ENCODE results near the gene B3GLCT. TPM values are rescaled to one million over a fixed set of nuclear protein-coding genes. Genes with fewer than 3 reads are reported as not detected.

The B3GLCT gene
- total and polyA plus RNA-seq, 7 donors: 1.1 to 5.5 (median 2.8) TPM

GRCh38 chr13:31179754-31180153 is 20.0 kb upstream of the B3GLCT start:
- ATAC-seq (no peak), DNase-seq (no peak)
- H3K4me3 ChIP-seq: no peak overlapping the region
- H3K27me3 ChIP-seq (ENCODE audit: insufficient read depth in 3 of 3, low read length in 2 of 3): no peaks in the 10 kb centered on the region
- H3K9me3 ChIP-seq: no peaks in the 10 kb centered on the region
- no peaks in the 10 kb centered on the region for H3K36me3 ChIP-seq (ENCODE audit: insufficient read depth in 1 of 2, low read depth in 1 of 2)
- H3K27ac ChIP-seq: no peak overlapping the region
- H3K4me1 ChIP-seq: peaks cover 7% of the 10 kb centered on the region
- no peak for TF ChIP-seq CTCF (IDR thresholded peaks at IDR 0.05)
- 57 to 72% (median 68%) methylated on average over 5 of the region's 5 CpGs for WGBS, 3 donors
- intact Hi-C loops (cut with DNase I): loop anchor here in 1 of 2 donors (10.0 kb wide), 1 partner anchor 245 kb away; no protein-coding TSS in a partner anchor

GRCh38 chr13:31182987-31183386 is 16.8 kb upstream of the B3GLCT start:
- DNase-seq: no peak
- 91 to 92% (median 92%) methylated on average over 11 to 26 of the region's 26 CpGs for WGBS, 3 donors
- no peaks in the 10 kb centered on the region for H3K4me1 ChIP-seq
- no peak overlapping the region for H3K27ac ChIP-seq
- H3K4me3 ChIP-seq: no peak overlapping the region
- no peak for ATAC-seq
- intact Hi-C loops (cut with DNase I): no loop called here
- H3K9me3 ChIP-seq: no peaks in the 10 kb centered on the region
- no peaks in the 10 kb centered on the region for H3K27me3 ChIP-seq (ENCODE audit: insufficient read depth in 3 of 3, low read length in 2 of 3)
- H3K36me3 ChIP-seq (ENCODE audit: insufficient read depth in 1 of 2, low read depth in 1 of 2): no peaks in the 10 kb centered on the region
- no peak for TF ChIP-seq CTCF (IDR thresholded peaks at IDR 0.05)

GRCh38 chr13:31184451-31184850 is 15.3 kb upstream of the B3GLCT start:
- H3K36me3 ChIP-seq (ENCODE audit: insufficient read depth in 1 of 2, low read depth in 1 of 2): no peaks in the 10 kb centered on the region
- ATAC-seq (no peak), DNase-seq (no peak)
- no peak for TF ChIP-seq CTCF (IDR thresholded peaks at IDR 0.05)
- no peak overlapping the region for H3K27ac ChIP-seq
- no peaks in the 10 kb centered on the region for H3K4me1 ChIP-seq
- WGBS, 3 donors: 93 to 95% (median 94%) methylated on average over 6 of the region's 6 CpGs
- no peak overlapping the region for H3K4me3 ChIP-seq
- intact Hi-C loops (cut with DNase I): no loop called here
- H3K27me3 ChIP-seq (ENCODE audit: insufficient read depth in 3 of 3, low read length in 2 of 3): no peaks in the 10 kb centered on the region
- H3K9me3 ChIP-seq: no peaks in the 10 kb centered on the region

- Histone ChIP-seq H3K9me3 (no peaks in the 10 kb centered on the region), H3K27me3 (ENCODE audit: insufficient read depth in 3 of 3, low read length in 2 of 3) (no peaks in the 10 kb centered on the region), H3K27ac (no peak overlapping the region), H3K36me3 (ENCODE audit: insufficient read depth in 1 of 2, low read depth in 1 of 2) (no peaks in the 10 kb centered on the region), H3K4me1 (no peaks in the 10 kb centered on the region), H3K4me3 (no peak overlapping the region)
- ATAC-seq (no peak), DNase-seq (no peak)
- intact Hi-C loops (cut with DNase I): no loop called here
- no peak for TF ChIP-seq CTCF (IDR thresholded peaks at IDR 0.05)
- 79 to 81% (median 81%) methylated on average over 7 of the region's 7 CpGs for WGBS, 3 donors
Observed at GRCh38 chr13:31184981-31185645, 14.7 kb upstream of the B3GLCT start.

GRCh38 chr13:31191748-31192147 is 8.0 kb upstream of the B3GLCT start:
- no peak for ATAC-seq
- Histone ChIP-seq H3K27ac (no peak overlapping the region), H3K4me3 (no peak overlapping the region), H3K9me3 (no peaks in the 10 kb centered on the region), H3K4me1 (peaks cover 8% of the 10 kb centered on the region), H3K27me3 (ENCODE audit: insufficient read depth in 3 of 3, low read length in 2 of 3) (no peaks in the 10 kb centered on the region), H3K36me3 (ENCODE audit: insufficient read depth in 1 of 2, low read depth in 1 of 2) (no peaks in the 10 kb centered on the region)
- intact Hi-C loops (cut with DNase I): no loop called here
- DNase-seq: no peak
- WGBS, 3 donors: 79 to 88% (median 82%) methylated on average over 4 of the region's 4 CpGs
- no peak for TF ChIP-seq CTCF (IDR thresholded peaks at IDR 0.05)
